Heart right ventricle (tissue), 16 donors: ENCODE data around the gene PPP2R5B. TPM values are rescaled to one million over a fixed set of nuclear protein-coding genes. Genes with fewer than 3 reads are reported as not detected.
"Not testable (repeated sequence)": the region's sequence is repeated elsewhere in the genome, so short reads cannot be mapped to it uniquely, and the experiment has no call there.

Experiments
- ATAC-seq, 8 donors: fragments of 200-7000 bp; cut with Tn5 transposase; one replicate each; pipeline ENCODE4 v1.9.1; 2020; ENCODE audit warnings: mild to moderate bottlenecking in 8 of 8, moderate library complexity in 8 of 8, moderate number of reproducible peaks in 1 of 8
- DNase-seq, 2 donors: peaks; one replicate each; pipeline ENCODE4 v3.0.0-alpha.2; 2020
- H3K27ac ChIP-seq, 10 donors: fragments of 200-600 bp; sonication (generic) in 2 of 10; one replicate each; pipeline versions ENCODE4 v1.5.0 to v1.8.0; 2020 to 2022; ENCODE audit warnings: mild to moderate bottlenecking in 3 of 10
- H3K27me3 ChIP-seq, 7 donors: fragments of 200-600 bp; one replicate each; pipeline ENCODE4 v1.8.0; 2021 to 2022; ENCODE audit warnings: mild to moderate bottlenecking in 2 of 7
- H3K36me3 ChIP-seq, 9 donors: fragments of 200-600 bp; sonication (generic) in 1 of 9; one replicate each; pipeline versions ENCODE4 v1.5.0 to v1.8.0; 2020 to 2022; ENCODE audit warnings: mild to moderate bottlenecking in 2 of 9
- H3K4me1 ChIP-seq, 9 donors: fragments of 200-600 bp; sonication (generic) in 1 of 9; one replicate each; pipeline versions ENCODE4 v1.5.0 to v1.8.0; 2020 to 2022; ENCODE audit warnings: mild to moderate bottlenecking in 4 of 9
- H3K4me3 ChIP-seq, 10 donors: fragments of 200-600 bp; sonication (generic) in 2 of 10; one replicate each; pipeline versions ENCODE4 v1.5.0 to v1.8.0; 2020 to 2022; ENCODE audit warnings: mild to moderate bottlenecking in 7 of 10, moderate library complexity in 2 of 10
- H3K9me3 ChIP-seq, 11 donors: fragments of 200-600 bp in 10 of 11; sonication (generic) in 2 of 11; one replicate each; pipeline versions ENCODE4 v1.5.0 to v1.8.0; 2013 to 2022; ENCODE audit warnings: mild to moderate bottlenecking in 2 of 11, control low read depth in 1 of 11, moderate library complexity in 1 of 11
- WGBS, 2 donors: extraction: QIAGEN DNeasy Blood & Tissue Kit; methylation state at CpG; one replicate each; pipeline ENCODE4 v1.1.7; 2013; ENCODE audit warnings: inconsistent platforms in 1 of 2; 5-methylcytosine and 5-hydroxymethylcytosine counted together
- intact Hi-C, 10 donors: fragments of 100-400 bp; cut with DNase I; formaldehyde crosslinking; loops; one replicate each; pipeline versions ENCODE4 v1.11.1 to v1.14.2; 2022
- microRNA-seq, 2 donors: library from miRNA; unstranded; fragments of <30 nt; microRNA quantifications; one replicate each; pipeline ENCODE4 v1.2.0, GENCODE V29; 2021
- polyA plus RNA-seq, 2 donors: library from polyadenylated mRNA; stranded (reverse); fragments of 200-250 nt; gene quantifications; one replicate each; pipeline ENCODE4 v1.2.3, GENCODE V29; 2013
- total RNA-seq, 10 donors: library from RNA; stranded (reverse); fragmentation: NEBNext Ultra II Directional in 3 of 10; extraction: Animal tissue kit (Norgen Biotek cat#: 25700) in 3 of 10; gene quantifications; one replicate each; pipeline versions ENCODE4 v1.2.1 to v1.2.4, GENCODE V29; 2021 to 2023
- TF ChIP-seq, protein P1 (sequence below), 9 donors: fragments of 200-600 bp; sonication (generic) in 2 of 9; IDR thresholded peaks; one replicate each; pipeline versions ENCODE4 v1.5.0 to v1.8.0; 2021 to 2022; ENCODE audit warnings: antibody characterized with exemption in 9 of 9, mild to moderate bottlenecking in 5 of 9, moderate library complexity in 1 of 9
- donor health status: Arrhythmogenic right ventricular cardiomyopathy.
- donor health status: ischemic (EF 13 %, LVEDD 7.1; RV severe dilation, severe dysfunction).
- donor health status: healthy with polysubstance abuse.
- donor health status: DM: no; HTN: yes; CAD: no.
- donor health status: DM: no; HTN: no; CAD: no.
- donor health status: ischemic (EF 25% LVEDD 6.9; RV normal size, moderate dysfunction).
- donor health status: ischemic (EF 25% LVEDD 5.7; RV mildly dilated, moderate dysfunction).
- donor health status: healthy.
- donor health status: DM: yes; HTN: yes; CAD: no.
- donor health status: Ischemic cardiomyopathy.
- donor health status: ischemic (EF 35%, LVEDD 5.7; RV mildly dilated, moderate dysfunction).
- donor health status: nonischemic (EF 11% LVEDD 7.7; RV severe dilation, severe dysfunction).
- donor health status: DM: yes; HTN: yes; CAD: no.
- donor health status: PGD.
- donor health status: ischemic (EF 29% LVEDD 5.4; RV normal size, mild dysfunction).
- donor health status: nonischemic (EF 23%, LVEDD 6.1; RV moderate dilation, normal function).

PPP2R5B gene
- total and polyA plus RNA-seq, 12 donors: 13.4 to 30.8 (median 22.3) TPM

DNA sequence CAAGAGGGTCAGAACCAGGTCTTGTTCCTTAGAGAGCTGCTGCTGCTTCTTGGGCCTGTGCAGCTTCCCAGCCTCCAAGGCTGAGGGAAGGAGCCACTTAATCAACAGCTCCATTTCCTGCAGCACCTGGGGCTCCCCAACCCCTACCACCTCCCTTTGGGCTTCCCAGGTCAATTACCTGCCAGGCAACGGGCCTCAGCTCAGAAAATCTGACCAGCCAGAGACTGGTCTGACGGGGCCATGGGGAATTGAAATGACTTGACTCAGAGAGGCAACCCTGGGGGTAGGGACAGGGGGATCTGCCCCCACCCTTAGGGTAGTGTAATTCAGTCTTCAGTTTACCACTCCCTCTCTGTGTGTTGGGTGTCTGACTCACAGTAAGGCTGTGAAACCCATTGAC lies 52.2 kb downstream of the PPP2R5B start:
- H3K36me3 ChIP-seq: no peaks in the 10 kb centered on the region
- TF ChIP-seq, protein P1, sequence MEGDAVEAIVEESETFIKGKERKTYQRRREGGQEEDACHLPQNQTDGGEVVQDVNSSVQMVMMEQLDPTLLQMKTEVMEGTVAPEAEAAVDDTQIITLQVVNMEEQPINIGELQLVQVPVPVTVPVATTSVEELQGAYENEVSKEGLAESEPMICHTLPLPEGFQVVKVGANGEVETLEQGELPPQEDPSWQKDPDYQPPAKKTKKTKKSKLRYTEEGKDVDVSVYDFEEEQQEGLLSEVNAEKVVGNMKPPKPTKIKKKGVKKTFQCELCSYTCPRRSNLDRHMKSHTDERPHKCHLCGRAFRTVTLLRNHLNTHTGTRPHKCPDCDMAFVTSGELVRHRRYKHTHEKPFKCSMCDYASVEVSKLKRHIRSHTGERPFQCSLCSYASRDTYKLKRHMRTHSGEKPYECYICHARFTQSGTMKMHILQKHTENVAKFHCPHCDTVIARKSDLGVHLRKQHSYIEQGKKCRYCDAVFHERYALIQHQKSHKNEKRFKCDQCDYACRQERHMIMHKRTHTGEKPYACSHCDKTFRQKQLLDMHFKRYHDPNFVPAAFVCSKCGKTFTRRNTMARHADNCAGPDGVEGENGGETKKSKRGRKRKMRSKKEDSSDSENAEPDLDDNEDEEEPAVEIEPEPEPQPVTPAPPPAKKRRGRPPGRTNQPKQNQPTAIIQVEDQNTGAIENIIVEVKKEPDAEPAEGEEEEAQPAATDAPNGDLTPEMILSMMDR (IDR thresholded peaks at IDR 0.05): no peak
- peaks cover 1 to 11% (median 7%) of the 10 kb centered on the region in 9 donors for H3K4me1 ChIP-seq
- peaks cover 0 to 32% (median 4%) of the 10 kb centered on the region in 7 donors for H3K27me3 ChIP-seq
- intact Hi-C loops: loop anchor here in 1 of 10 donors (5.0 kb wide), 1 partner anchor 49 kb away; no protein-coding TSS in a partner anchor
- 67 to 80% methylated on average over 2 of the region's 2 CpGs for WGBS, 2 donors
- no peaks in the 10 kb centered on the region for H3K9me3 ChIP-seq
- no peak overlapping the region for H3K4me3 ChIP-seq
- DNase-seq: no peak
- no peak overlapping the region for H3K27ac ChIP-seq
- no peak for ATAC-seq

DNA sequence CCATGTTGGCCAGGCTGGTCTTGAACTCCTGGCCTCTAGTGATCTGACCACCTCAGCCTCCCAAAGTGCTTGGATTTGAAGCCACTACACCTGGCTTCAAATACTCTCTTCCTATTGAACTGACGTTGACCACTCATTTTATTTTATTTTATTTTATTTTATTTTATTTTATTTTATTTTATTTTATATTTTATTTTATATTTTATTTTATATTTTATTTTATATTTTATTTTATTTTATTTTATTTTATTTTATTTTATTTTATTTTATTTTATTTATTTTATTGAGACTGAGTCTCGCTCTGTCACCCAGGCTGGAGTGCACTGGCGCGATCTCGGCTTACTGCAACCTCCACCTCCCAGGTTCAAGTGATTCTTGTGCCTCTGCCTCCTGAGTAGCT lies 58.9 kb downstream of the PPP2R5B start:
- H3K27ac ChIP-seq, DNase-seq, ATAC-seq, H3K36me3 ChIP-seq, intact Hi-C loops, H3K4me3 ChIP-seq, H3K4me1 ChIP-seq, H3K9me3 ChIP-seq: not testable (repeated sequence)
- 88% methylated on average over 5 of the region's 5 CpGs for WGBS, 2 donors
- H3K27me3 ChIP-seq: peaks cover 0 to 11% (median 3%) of the 10 kb centered on the region in 7 donors

Small RNA genes within 50 kb of the gene (microRNA-seq; reads per million reads assigned to microRNA genes)
- gene MIR6749: 0 to 0.60 reads per million in 2 donors
- gene MIR6750: 0 reads per million in 2 donors

Other genes with a start within 250 kb of the PPP2R5B start
- 1 to 10 TPM in 6 of 10 donors, under 1 TPM in 4; 0.81 to 5.5 (median 1.4) TPM for gene NRXN2, start 201.5 kb upstream of the PPP2R5B start, total RNA-seq
- 1 to 10 TPM in 1 of 2 donors, under 1 TPM in 1; 0.45 to 1.8 TPM for gene NRXN2, start 201.5 kb upstream of the PPP2R5B start, polyA plus RNA-seq
- 10 to 100 TPM; 18.9 to 49.8 (median 25.4) TPM for gene RASGRP2, start 180.5 kb upstream of the PPP2R5B start, total RNA-seq
- 100 to 1,000 TPM in 1 of 2 donors, 10 to 100 TPM in 1; 31.3 to 128 TPM for gene RASGRP2, start 180.5 kb upstream of the PPP2R5B start, polyA plus RNA-seq
- 100 to 1,000 TPM in 8 of 10 donors, 10 to 100 TPM in 2; 76.8 to 249 (median 132) TPM for gene PYGM, start 164.7 kb upstream of the PPP2R5B start, total RNA-seq
- gene PYGM, start 164.7 kb upstream of the PPP2R5B start, polyA plus RNA-seq: 10 to 100 TPM; 11.3 to 90.1 TPM
- gene SF1, start 146.1 kb upstream of the PPP2R5B start, total RNA-seq: 100 to 1,000 TPM; 149 to 201 (median 165) TPM
- gene SF1, start 146.1 kb upstream of the PPP2R5B start, polyA plus RNA-seq: 10 to 100 TPM; 45.6 to 91.1 TPM
- gene MAP4K2, start 121.5 kb upstream of the PPP2R5B start, total RNA-seq: 10 to 100 TPM in 2 of 10 donors, 1 to 10 TPM in 8; 4.6 to 11.3 (median 8.1) TPM
- 10 to 100 TPM in 1 of 2 donors, 1 to 10 TPM in 1; 7.8 to 19.9 TPM for gene MAP4K2, start 121.5 kb upstream of the PPP2R5B start, polyA plus RNA-seq
- gene MEN1, start 114.1 kb upstream of the PPP2R5B start, total RNA-seq: 10 to 100 TPM in 2 of 10 donors, 1 to 10 TPM in 8; 5.8 to 12.5 (median 8.1) TPM
- 10 to 100 TPM in 1 of 2 donors, 1 to 10 TPM in 1; 9.9 to 10.7 TPM for gene MEN1, start 114.1 kb upstream of the PPP2R5B start, polyA plus RNA-seq
- 1 to 10 TPM in 1 of 10 donors, under 1 TPM in 9; 0.04 to 1.3 (median 0.27) TPM for gene CDC42BPG, start 80.0 kb upstream of the PPP2R5B start, total RNA-seq
- under 1 TPM; 0.17 to 0.37 TPM for gene CDC42BPG, start 80.0 kb upstream of the PPP2R5B start, polyA plus RNA-seq
- gene EHD1, start 46.1 kb upstream of the PPP2R5B start, total RNA-seq: 10 to 100 TPM; 30.7 to 73.1 (median 43.9) TPM
- gene EHD1, start 46.1 kb upstream of the PPP2R5B start, polyA plus RNA-seq: 10 to 100 TPM; 26.0 to 39.7 TPM
- gene ATG2A, start 7.5 kb upstream of the PPP2R5B start, total RNA-seq: 10 to 100 TPM; 12.4 to 17.7 (median 16.0) TPM
- gene ATG2A, start 7.5 kb upstream of the PPP2R5B start, polyA plus RNA-seq: 10 to 100 TPM; 14.8 to 18.6 TPM
- not detected for gene GPHA2, start 11.2 kb downstream of the PPP2R5B start, total RNA-seq
- not detected for gene GPHA2, start 11.2 kb downstream of the PPP2R5B start, polyA plus RNA-seq
- gene MAJIN, start 47.4 kb downstream of the PPP2R5B start, total RNA-seq: not detected
- gene MAJIN, start 47.4 kb downstream of the PPP2R5B start, polyA plus RNA-seq: not detected
- 10 to 100 TPM in 1 of 10 donors, 1 to 10 TPM in 8, under 1 TPM in 1; 0.66 to 31.8 (median 1.7) TPM for gene BATF2, start 72.3 kb downstream of the PPP2R5B start, total RNA-seq
- 1 to 10 TPM; 2.1 to 2.9 TPM for gene BATF2, start 72.3 kb downstream of the PPP2R5B start, polyA plus RNA-seq
- gene ARL2, start 89.5 kb downstream of the PPP2R5B start, total RNA-seq: 100 to 1,000 TPM in 9 of 10 donors, 10 to 100 TPM in 1; 92.6 to 144 (median 117) TPM
- gene ARL2, start 89.5 kb downstream of the PPP2R5B start, polyA plus RNA-seq: 100 to 1,000 TPM; 115 to 157 TPM
- 10 to 100 TPM; 11.4 to 21.8 (median 15.2) TPM for gene SNX15, start 102.8 kb downstream of the PPP2R5B start, total RNA-seq
- 10 to 100 TPM; 14.7 to 23.2 TPM for gene SNX15, start 102.8 kb downstream of the PPP2R5B start, polyA plus RNA-seq
- 1 to 10 TPM; 3.8 to 9.3 (median 4.8) TPM for gene SAC3D1, start 116.5 kb downstream of the PPP2R5B start, total RNA-seq
- 10 to 100 TPM in 1 of 2 donors, 1 to 10 TPM in 1; 4.7 to 17.3 TPM for gene SAC3D1, start 116.5 kb downstream of the PPP2R5B start, polyA plus RNA-seq
- 1 to 10 TPM; 2.1 to 6.8 (median 3.7) TPM for gene NAALADL1, start 133.9 kb downstream of the PPP2R5B start, total RNA-seq
- gene NAALADL1, start 133.9 kb downstream of the PPP2R5B start, polyA plus RNA-seq: 1 to 10 TPM; 8.1 to 9.1 TPM
- 1 to 10 TPM in 5 of 10 donors, under 1 TPM in 5; 0.50 to 5.3 (median 1.0) TPM for gene CDCA5, start 159.4 kb downstream of the PPP2R5B start, total RNA-seq
- gene CDCA5, start 159.4 kb downstream of the PPP2R5B start, polyA plus RNA-seq: under 1 TPM; 0.45 to 0.80 TPM
- gene ZFPL1, start 159.5 kb downstream of the PPP2R5B start, total RNA-seq: 10 to 100 TPM; 21.5 to 27.7 (median 24.8) TPM
- gene ZFPL1, start 159.5 kb downstream of the PPP2R5B start, polyA plus RNA-seq: 10 to 100 TPM; 32.8 to 49.2 TPM
- gene VPS51, start 171.5 kb downstream of the PPP2R5B start, total RNA-seq: 100 to 1,000 TPM in 6 of 10 donors, 10 to 100 TPM in 4; 79.2 to 123 (median 100) TPM
- gene VPS51, start 171.5 kb downstream of the PPP2R5B start, polyA plus RNA-seq: 100 to 1,000 TPM in 1 of 2 donors, 10 to 100 TPM in 1; 85.2 to 102 TPM
- 10 to 100 TPM; 38.1 to 87.8 (median 69.5) TPM for gene TM7SF2, start 187.2 kb downstream of the PPP2R5B start, total RNA-seq
- gene TM7SF2, start 187.2 kb downstream of the PPP2R5B start, polyA plus RNA-seq: 10 to 100 TPM; 18.5 to 83.6 TPM
- 1 to 10 TPM; 4.3 to 8.3 (median 6.5) TPM for gene ZNHIT2, start 193.0 kb downstream of the PPP2R5B start, total RNA-seq
- gene ZNHIT2, start 193.0 kb downstream of the PPP2R5B start, polyA plus RNA-seq: 10 to 100 TPM; 16.5 to 17.5 TPM
- 100 to 1,000 TPM; 536 to 674 (median 617) TPM for gene FAU, start 197.4 kb downstream of the PPP2R5B start, total RNA-seq
- gene FAU, start 197.4 kb downstream of the PPP2R5B start, polyA plus RNA-seq: 1,000 to 10,000 TPM; 1,297 to 1,540 TPM
- 10 to 100 TPM; 33.8 to 44.8 (median 39.9) TPM for gene MRPL49, start 197.6 kb downstream of the PPP2R5B start, total RNA-seq
- gene MRPL49, start 197.6 kb downstream of the PPP2R5B start, polyA plus RNA-seq: 10 to 100 TPM in 1 of 2 donors, 1 to 10 TPM in 1; 6.4 to 39.0 TPM
- 10 to 100 TPM; 24.1 to 34.0 (median 27.8) TPM for gene SYVN1, start 209.8 kb downstream of the PPP2R5B start, total RNA-seq
- 10 to 100 TPM; 22.2 to 24.6 TPM for gene SYVN1, start 209.8 kb downstream of the PPP2R5B start, polyA plus RNA-seq
- gene SPDYC, start 245.5 kb downstream of the PPP2R5B start, total RNA-seq: not detected
- not detected for gene SPDYC, start 245.5 kb downstream of the PPP2R5B start, polyA plus RNA-seq